Adrenal gland (tissue), 5 donors: Measurements from ENCODE around the gene LBP.

Experiments
- CTCF ChIP-seq, 6 experiments: fragments of 450-650 bp in 4 of 6; fragments of 200-600 bp in 2 of 6; sonication (generic) in 1 of 6; IDR thresholded peaks; 1 replicate in 5 of 6; 2 replicates in 1 of 6; pipeline versions ENCODE4 v1.5.1 to v1.8.0; 2016 to 2021; ENCODE audit warnings: antibody characterized with exemption in 6 of 6, mild to moderate bottlenecking in 2 of 6, moderate library complexity in 1 of 6
- POLR2A ChIP-seq, 2 donors: fragments of 450-650 bp; IDR thresholded peaks; one replicate each; pipeline ENCODE4 v1.6.1; 2017; ENCODE audit warnings: antibody characterized with exemption in 2 of 2, mild to moderate bottlenecking in 2 of 2, moderate library complexity in 1 of 2
- donor health status: DM: no; HTN: no; CAD: no.

GRCh38 chr20:38346247-38346651 is at the start of gene LBP:
- TF ChIP-seq CTCF (IDR thresholded peaks at IDR 0.05) (no peak), POLR2A (IDR thresholded peaks at IDR 0.05) (no peak)
